AG09309 (cell line): ENCODE data around the gene ZNF521.

Experiments used
- DNase-seq: peaks from one replicate; pipeline ENCODE4 v3.0.0-alpha.2; 2010; ENCODE audit warnings: low read depth
- H3K4me3 ChIP-seq: 2 replicates; pipeline ENCODE4 v1.5.1; 2011; ENCODE audit warnings: mild to moderate bottlenecking, low read depth, low read length, moderate library complexity; ENCODE audit not compliant: control insufficient read depth
- CTCF ChIP-seq: IDR thresholded peaks from 2 replicates; pipeline ENCODE4 v1.5.1; 2011; ENCODE audit warnings: mild to moderate bottlenecking, low read depth, low read length, inconsistent platforms; ENCODE audit not compliant: insufficient read depth, control insufficient read depth; ENCODE audit errors: missing control alignments

The ZNF521 gene

GRCh38 chr18:25234740-25235345 lies 117.1 kb downstream of the ZNF521 start:
- no peak for TF ChIP-seq CTCF
- DNase-seq = no peak

GRCh38 chr18:25234322-25234639 lies 117.7 kb downstream of the ZNF521 start:
- TF ChIP-seq CTCF = no peak
- no peak overlapping the region for H3K4me3 ChIP-seq
- no peak for DNase-seq

More at GRCh38 chr18:25234740-25235345, 117.1 kb downstream of the ZNF521 start:
- H3K4me3 ChIP-seq = no peak overlapping the region

- TF ChIP-seq CTCF = no peak
- no peak overlapping the region; the same call in 1 of the 2 replicates for H3K4me3 ChIP-seq
- peak; percentile 32 for DNase-seq
These were observed 118.2 kb downstream of the ZNF521 start for GRCh38 chr18:25233528-25234321.

GRCh38 chr18:25231327-25231691 lies 120.7 kb downstream of the ZNF521 start:
- no peak overlapping the region for H3K4me3 ChIP-seq
- TF ChIP-seq CTCF = no peak
- DNase-seq = no peak

- H3K4me3 ChIP-seq = no peak overlapping the region
- TF ChIP-seq CTCF = no peak
- DNase-seq = peak; percentile 73
These were observed 121.2 kb downstream of the ZNF521 start for GRCh38 chr18:25230658-25231326.

GRCh38 chr18:25229920-25230319 lies 122.0 kb downstream of the ZNF521 start:
- DNase-seq = no peak
- no peak for TF ChIP-seq CTCF
- no peak overlapping the region for H3K4me3 ChIP-seq
